B cell (primary cell): ENCODE data around the gene ZNF365.

Experiments
- EZH2 ChIP-seq: IDR thresholded peaks from 2 replicates; pipeline ENCODE4 v1.6.1; 2012; ENCODE audit warnings: borderline replicate concordance, low read depth, mild to moderate bottlenecking, moderate library complexity, low read length; ENCODE audit not compliant: insufficient read depth, poor library complexity, severe bottlenecking
- TF ChIP-seq, protein P1 (sequence below): fragments of 200-600 bp; IDR thresholded peaks from one replicate; pipeline ENCODE4 v1.8.0; 2022; ENCODE audit warnings: antibody characterized with exemption, mild to moderate bottlenecking

- TF ChIP-seq, protein P1, sequence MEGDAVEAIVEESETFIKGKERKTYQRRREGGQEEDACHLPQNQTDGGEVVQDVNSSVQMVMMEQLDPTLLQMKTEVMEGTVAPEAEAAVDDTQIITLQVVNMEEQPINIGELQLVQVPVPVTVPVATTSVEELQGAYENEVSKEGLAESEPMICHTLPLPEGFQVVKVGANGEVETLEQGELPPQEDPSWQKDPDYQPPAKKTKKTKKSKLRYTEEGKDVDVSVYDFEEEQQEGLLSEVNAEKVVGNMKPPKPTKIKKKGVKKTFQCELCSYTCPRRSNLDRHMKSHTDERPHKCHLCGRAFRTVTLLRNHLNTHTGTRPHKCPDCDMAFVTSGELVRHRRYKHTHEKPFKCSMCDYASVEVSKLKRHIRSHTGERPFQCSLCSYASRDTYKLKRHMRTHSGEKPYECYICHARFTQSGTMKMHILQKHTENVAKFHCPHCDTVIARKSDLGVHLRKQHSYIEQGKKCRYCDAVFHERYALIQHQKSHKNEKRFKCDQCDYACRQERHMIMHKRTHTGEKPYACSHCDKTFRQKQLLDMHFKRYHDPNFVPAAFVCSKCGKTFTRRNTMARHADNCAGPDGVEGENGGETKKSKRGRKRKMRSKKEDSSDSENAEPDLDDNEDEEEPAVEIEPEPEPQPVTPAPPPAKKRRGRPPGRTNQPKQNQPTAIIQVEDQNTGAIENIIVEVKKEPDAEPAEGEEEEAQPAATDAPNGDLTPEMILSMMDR: no peak
- TF ChIP-seq EZH2: no peak
Measured at GRCh38 chr10:62402508-62402907, 28.3 kb downstream of the ZNF365 start.
